SU-DHL-6 (cell line): ENCODE results near the gene SWT1.

Experiments
- H2AFZ ChIP-seq: fragments of 200-600 bp; sonication (generic); 2 replicates; pipeline ENCODE4 v1.6.1; 2014; ENCODE audit warnings: low read depth, mild to moderate bottlenecking, moderate library complexity, mixed read lengths, antibody characterized with exemption, low read length; ENCODE audit not compliant: severe bottlenecking
- H3F3A ChIP-seq: fragments of 200-600 bp; shearing (Covaris generic); 2 replicates; pipeline ENCODE4 v1.6.0; 2016; ENCODE audit warnings: antibody characterized with exemption, mild to moderate bottlenecking; ENCODE audit not compliant: insufficient read depth
- H3K27ac ChIP-seq: fragments of 200-600 bp; sonication (generic); 2 replicates; pipeline ENCODE4 v1.5.1; 2016; ENCODE audit warnings: low read depth, mild to moderate bottlenecking, low read length, moderate library complexity, mixed read lengths
- H3K27me3 ChIP-seq: fragments of 200-600 bp; sonication (generic), shearing (Covaris generic); 2 replicates; pipeline ENCODE4 v1.6.0; 2014; ENCODE audit warnings: mild to moderate bottlenecking, low read length
- H3K36me3 ChIP-seq: fragments of 200-600 bp; sonication (generic); 2 replicates; pipeline ENCODE4 v1.6.1; 2014; ENCODE audit warnings: mild to moderate bottlenecking, low read length, mixed read lengths
- H3K4me2 ChIP-seq: fragments of 300-600, 200-600 bp; shearing (Covaris generic), sonication (generic); 2 replicates; pipeline ENCODE4 v1.6.0; 2014; ENCODE audit warnings: low read length, low read depth, mild to moderate bottlenecking; ENCODE audit not compliant: poor library complexity, severe bottlenecking
- H3K4me3 ChIP-seq: fragments of 200-600 bp; sonication (generic); 2 replicates; pipeline ENCODE4 v1.5.1; 2014; ENCODE audit warnings: antibody characterized with exemption, low read length, mild to moderate bottlenecking, mixed read lengths; ENCODE audit not compliant: insufficient read depth, poor library complexity, severe bottlenecking
- H3K79me2 ChIP-seq: fragments of 200-600 bp; sonication (generic); 2 replicates; pipeline ENCODE4 v1.6.1; 2014; ENCODE audit warnings: mild to moderate bottlenecking, low read length, moderate library complexity; ENCODE audit not compliant: insufficient read depth
- H3K9ac ChIP-seq: fragments of 200-600 bp; sonication (generic); 2 replicates; pipeline ENCODE4 v1.7.0; 2014; ENCODE audit warnings: mild to moderate bottlenecking, low read length
- H3K9me2 ChIP-seq: fragments of 200-600 bp; sonication (generic); replicated peaks from 2 replicates; pipeline ENCODE4 v1.6.1; 2014; ENCODE audit warnings: low read length; ENCODE audit not compliant: insufficient read depth
- H3K9me3 ChIP-seq: fragments of 200-600 bp; sonication (generic); 2 replicates; pipeline ENCODE4 v1.6.1; 2014; ENCODE audit warnings: low read length, mixed read lengths; ENCODE audit not compliant: insufficient read depth
- H4K20me1 ChIP-seq: fragments of 200-600 bp; sonication (generic); 2 replicates; pipeline ENCODE4 v1.6.1; 2014; ENCODE audit warnings: low read depth, mild to moderate bottlenecking, antibody characterized with exemption, low read length, moderate library complexity, mixed read lengths
- CTCF ChIP-seq: fragments of 200-600 bp; sonication (generic); IDR thresholded peaks from one replicate; pipeline ENCODE4 v1.5.1; 2017; ENCODE audit warnings: antibody characterized with exemption, mild to moderate bottlenecking, low read length, moderate library complexity; ENCODE audit not compliant: insufficient read depth, poor library complexity, severe bottlenecking
- EZH2phosphoT487 ChIP-seq: fragments of 200-600 bp; sonication (generic), shearing (Covaris generic); conservative IDR thresholded peaks from 2 replicates; pipeline ENCODE4 v1.6.1; 2018; ENCODE audit warnings: mild to moderate bottlenecking, antibody characterized with exemption, low read length, moderate library complexity, mixed read lengths

The SWT1 gene

GRCh38 chr1:185341196-185341781, 184.3 kb downstream of the SWT1 start:
- H3K27ac ChIP-seq = no peak overlapping the region
- H3K27me3 ChIP-seq = no peaks in the 10 kb centered on the region
- no peak overlapping the region for H2AFZ ChIP-seq
- H3K9me2 ChIP-seq = no peaks in the 10 kb centered on the region
- H3K9me3 ChIP-seq = no peaks in the 10 kb centered on the region
- H3K36me3 ChIP-seq = no peaks in the 10 kb centered on the region
- H3K4me3 ChIP-seq = no peak overlapping the region
- H3K9ac ChIP-seq = no peak overlapping the region
- H3K79me2 ChIP-seq = no peaks in the 10 kb centered on the region
- TF ChIP-seq EZH2phosphoT487 = no peak
- TF ChIP-seq CTCF = no peak
- no peaks in the 10 kb centered on the region for H4K20me1 ChIP-seq
- no peaks in the 10 kb centered on the region for H3F3A ChIP-seq
- no peak overlapping the region for H3K4me2 ChIP-seq
